ENCODE results near the gene PSTK.

Gene PSTK

GRCh38 chr10:122980209-122981065 is at the start of gene PSTK:
Gene PSTK, plus strand, starts transcription at chr10:122980401. Its CDS starts 79 bp downstream, at chr10:122980480.
- DNase-seq (ENCODE audit: low read depth), result peak; percentile 63

GRCh38 chr10:122931088-122931906 is 48.9 kb upstream of the PSTK start:
- peak; percentile 32 for DNase-seq (ENCODE audit: low read depth)

GRCh38 chr10:122939133-122939855 is 40.9 kb upstream of the PSTK start:
- DNase-seq (ENCODE audit: low read depth), result no peak

GRCh38 chr10:122939856-122940543 is 40.2 kb upstream of the PSTK start:
- DNase-seq (ENCODE audit: low read depth), result no peak

- DNase-seq (ENCODE audit: low read depth), result no peak
Observed at GRCh38 chr10:122949296-122949695, 30.9 kb upstream of the PSTK start.

- DNase-seq (ENCODE audit: low read depth), result peak; percentile 95
Observed at GRCh38 chr10:122953902-122954730, 26.1 kb upstream of the PSTK start, which contains the start of gene C10orf88. Gene C10orf88, minus strand, starts transcription at chr10:122954227. Its CDS starts 49 bp downstream, at chr10:122954178.

GRCh38 chr10:122954731-122955050 is 25.5 kb upstream of the PSTK start:
- DNase-seq (ENCODE audit: low read depth), result no peak

GRCh38 chr10:122955892-122956291 is 24.3 kb upstream of the PSTK start:
- no peak for DNase-seq (ENCODE audit: low read depth)

GRCh38 chr10:122957474-122957873 is 22.7 kb upstream of the PSTK start:
- no peak for DNase-seq (ENCODE audit: low read depth)

- no peak for DNase-seq (ENCODE audit: low read depth)
Observed at GRCh38 chr10:122962405-122962804, 17.8 kb upstream of the PSTK start.

GRCh38 chr10:122966879-122967278 is 13.3 kb upstream of the PSTK start:
- DNase-seq (ENCODE audit: low read depth), result no peak

- no peak for DNase-seq (ENCODE audit: low read depth)
Observed at GRCh38 chr10:122968698-122969097, 11.5 kb upstream of the PSTK start.

GRCh38 chr10:122974023-122974422 is 6.2 kb upstream of the PSTK start:
- no peak for DNase-seq (ENCODE audit: low read depth)

- no peak for DNase-seq (ENCODE audit: low read depth)
Observed at GRCh38 chr10:122974543-122975064, 5.6 kb upstream of the PSTK start.

- DNase-seq (ENCODE audit: low read depth), result no peak
Observed at GRCh38 chr10:122981066-122981464, 864 bp downstream of the PSTK start.

GRCh38 chr10:122983898-122984297 is 3.7 kb downstream of the PSTK start:
- no peak for DNase-seq (ENCODE audit: low read depth)

- DNase-seq (ENCODE audit: low read depth), result no peak
Observed at GRCh38 chr10:122984708-122985107, 4.5 kb downstream of the PSTK start.

GRCh38 chr10:122986335-122986734 is 6.1 kb downstream of the PSTK start:
- no peak for DNase-seq (ENCODE audit: low read depth)

- no peak for DNase-seq (ENCODE audit: low read depth)
Observed at GRCh38 chr10:122988501-122988900, 8.3 kb downstream of the PSTK start.

GRCh38 chr10:122990278-122990677 is 10.1 kb downstream of the PSTK start:
- DNase-seq (ENCODE audit: low read depth), result no peak
